Measurements from ENCODE around the gene GRK5.

Gene GRK5

GRCh38 chr10:119466655-119467054 is 259.3 kb downstream of the GRK5 start:
- no peak for DNase-seq
- Histone ChIP-seq H3K9me3 (ENCODE audit: severe bottlenecking) (no peaks in the 10 kb centered on the region), H3K27ac (no peak overlapping the region), H3K27me3 (ENCODE audit: insufficient read depth, low read depth, severe bottlenecking) (no peaks in the 10 kb centered on the region), H3K4me3 (ENCODE audit: low read depth, low read length) (no peak overlapping the region), H3K36me3 (no peaks in the 10 kb centered on the region)
- no peak for TF ChIP-seq CTCF (IDR thresholded peaks at IDR 0.05; ENCODE audit: low read depth, low read length)

- H3K27me3 ChIP-seq (ENCODE audit: insufficient read depth, low read depth, severe bottlenecking) = no peaks in the 10 kb centered on the region
- no peak for TF ChIP-seq CTCF (IDR thresholded peaks at IDR 0.05; ENCODE audit: low read depth, low read length)
Observed at GRCh38 chr10:119468542-119469324, 261.4 kb downstream of the GRK5 start.

GRCh38 chr10:119469325-119469707 is 261.9 kb downstream of the GRK5 start:
- Histone ChIP-seq H3K9me3 (ENCODE audit: severe bottlenecking) (no peaks in the 10 kb centered on the region), H3K36me3 (no peaks in the 10 kb centered on the region), H3K27me3 (ENCODE audit: insufficient read depth, low read depth, severe bottlenecking) (no peaks in the 10 kb centered on the region), H3K4me3 (ENCODE audit: low read depth, low read length) (no peak overlapping the region), H3K27ac (no peak overlapping the region)
- DNase-seq = no peak
- TF ChIP-seq CTCF (IDR thresholded peaks at IDR 0.05; ENCODE audit: low read depth, low read length) = no peak

More at GRCh38 chr10:119468542-119469324, 261.4 kb downstream of the GRK5 start:
- H3K27ac ChIP-seq = no peak overlapping the region
- H3K9me3 ChIP-seq (ENCODE audit: severe bottlenecking) = no peaks in the 10 kb centered on the region
- no peak for DNase-seq
- no peak overlapping the region for H3K4me3 ChIP-seq (ENCODE audit: low read depth, low read length)
- H3K36me3 ChIP-seq = no peaks in the 10 kb centered on the region

GRCh38 chr10:119469846-119470245 is 262.5 kb downstream of the GRK5 start:
- Histone ChIP-seq H3K36me3 (no peaks in the 10 kb centered on the region), H3K9me3 (ENCODE audit: severe bottlenecking) (no peaks in the 10 kb centered on the region), H3K27me3 (ENCODE audit: insufficient read depth, low read depth, severe bottlenecking) (no peaks in the 10 kb centered on the region), H3K27ac (no peak overlapping the region), H3K4me3 (ENCODE audit: low read depth, low read length) (no peak overlapping the region)
- TF ChIP-seq CTCF (IDR thresholded peaks at IDR 0.05; ENCODE audit: low read depth, low read length) = no peak
- DNase-seq = no peak

GRCh38 chr10:119470920-119471702 is 263.7 kb downstream of the GRK5 start:
- Histone ChIP-seq H3K4me3 (ENCODE audit: low read depth, low read length) (no peak overlapping the region), H3K36me3 (no peaks in the 10 kb centered on the region), H3K9me3 (ENCODE audit: severe bottlenecking) (no peaks in the 10 kb centered on the region), H3K27me3 (ENCODE audit: insufficient read depth, low read depth, severe bottlenecking) (no peaks in the 10 kb centered on the region), H3K27ac (no peak overlapping the region)
- DNase-seq = no peak
- no peak for TF ChIP-seq CTCF (IDR thresholded peaks at IDR 0.05; ENCODE audit: low read depth, low read length)
